ENCODE measurements around the gene SPN.
"Not testable (repeated sequence)": the region's sequence is repeated elsewhere in the genome, so short reads cannot be mapped to it uniquely, and the experiment has no call there.

- not testable (repeated sequence) for TF ChIP-seq CTCF (conservative IDR thresholded peaks at IDR 0.05; ENCODE audit: low read depth, low read length); EZH2 (IDR thresholded peaks at IDR 0.05; ENCODE audit: low read length, unreplicated experiment); EZH2phosphoT487 (IDR thresholded peaks at IDR 0.05; ENCODE audit: borderline replicate concordance, low read length)
Observed at GRCh38 chr16:29616127-29616526, 46.9 kb upstream of the SPN start.
